ENCODE results near the gene ZNF286A.
"Not testable (repeated sequence)": the region's sequence is repeated elsewhere in the genome, so short reads cannot be mapped to it uniquely, and the experiment has no call there.

- not testable (repeated sequence) for TF ChIP-seq CTCF, POLR2A (IDR thresholded peaks at IDR 0.05)
Observed at GRCh38 chr17:15698967-15699366, 585 bp upstream of the ZNF286A start.
